A549 (cell line): ENCODE data around the gene ANKRD16. TPM values are rescaled to one million over a fixed set of nuclear protein-coding genes. Genes with fewer than 3 reads are reported as not detected.

ENCODE experiments used
- polyA plus RNA-seq, 4 experiments: library from polyadenylated mRNA; depleted of rRNA in 3 of 4; stranded (reverse); fragments of >200 nt; fragmentation: RNase III in 1 of 4; extraction: RNeasy Plus Mini Kit Qiagen cat#74134 plus additional on column Dnase treatment in 1 of 4; gene quantifications; 2 replicates in 3 of 4; 3 replicates in 1 of 4; pipeline ENCODE4 v1.2.3, GENCODE V29; 2011 to 2017

ANKRD16 gene
- polyA plus RNA-seq, 2 of the 4 experiments (the other 2 are of a cell fraction): 7.3 to 8.9 TPM

Other genes starting within 250 kb of the ANKRD16 start
- 12.9 and 14.7 TPM in 2 replicates for gene ASB13, start 223.3 kb downstream of the ANKRD16 start, polyA plus RNA-seq (2011; rRNA removed)
- gene ASB13, start 223.3 kb downstream of the ANKRD16 start, polyA plus RNA-seq (2017; fragmentation: RNase III; extraction: RNeasy Plus Mini Kit Qiagen cat#74134 plus additional on column Dnase treatment): 9.0 to 10.9 TPM (median 10.5 TPM) in 3 replicates
- gene TASOR2, start 205.1 kb downstream of the ANKRD16 start, polyA plus RNA-seq (2011; rRNA removed): 79.4 and 96.7 TPM in 2 replicates
- 26.7 to 32.7 TPM (median 27.0 TPM) in 3 replicates for gene TASOR2, start 205.1 kb downstream of the ANKRD16 start, polyA plus RNA-seq (2017; fragmentation: RNase III; extraction: RNeasy Plus Mini Kit Qiagen cat#74134 plus additional on column Dnase treatment)
- 229 and 278 TPM in 2 replicates for gene GDI2, start 76.5 kb downstream of the ANKRD16 start, polyA plus RNA-seq (2011; rRNA removed)
- 289 to 317 TPM (median 304 TPM) in 3 replicates for gene GDI2, start 76.5 kb downstream of the ANKRD16 start, polyA plus RNA-seq (2017; fragmentation: RNase III; extraction: RNeasy Plus Mini Kit Qiagen cat#74134 plus additional on column Dnase treatment)
- 56.5 and 69.8 TPM in 2 replicates for gene FBH1, start 350 bp upstream of the ANKRD16 start, polyA plus RNA-seq (2011; rRNA removed)
- 42.1 to 46.0 TPM (median 43.9 TPM) in 3 replicates for gene FBH1, start 350 bp upstream of the ANKRD16 start, polyA plus RNA-seq (2017; fragmentation: RNase III; extraction: RNeasy Plus Mini Kit Qiagen cat#74134 plus additional on column Dnase treatment)
- 0.83 and 0.91 TPM in 2 replicates for gene IL15RA, start 87.7 kb upstream of the ANKRD16 start, polyA plus RNA-seq (2011; rRNA removed)
- 0.46 to 0.72 TPM (median 0.58 TPM) in 3 replicates for gene IL15RA, start 87.7 kb upstream of the ANKRD16 start, polyA plus RNA-seq (2017; fragmentation: RNase III; extraction: RNeasy Plus Mini Kit Qiagen cat#74134 plus additional on column Dnase treatment)
- gene IL2RA, start 172.5 kb upstream of the ANKRD16 start, polyA plus RNA-seq (2011; rRNA removed): not detected in 2 replicates
- not detected in 3 replicates for gene IL2RA, start 172.5 kb upstream of the ANKRD16 start, polyA plus RNA-seq (2017; fragmentation: RNase III; extraction: RNeasy Plus Mini Kit Qiagen cat#74134 plus additional on column Dnase treatment)
- 68.0 and 75.2 TPM in 2 replicates for gene RBM17, start 199.1 kb upstream of the ANKRD16 start, polyA plus RNA-seq (2011; rRNA removed)
- 121 to 131 TPM (median 124 TPM) in 3 replicates for gene RBM17, start 199.1 kb upstream of the ANKRD16 start, polyA plus RNA-seq (2017; fragmentation: RNase III; extraction: RNeasy Plus Mini Kit Qiagen cat#74134 plus additional on column Dnase treatment)